ENCODE data around the gene BIRC2. TPM values are rescaled to one million over a fixed set of nuclear protein-coding genes. Genes with fewer than 3 reads are reported as not detected.

Gene BIRC2
- polyA plus RNA-seq, 1 donor (not counting 4 experiments of a cell fraction or from before 2014, with no cell fraction given) = 53.8 TPM

- H3K79me2 ChIP-seq (ENCODE audit: control insufficient read depth, insufficient read depth, low read length) = peaks cover 45% of the 10 kb centered on the region
- dilution Hi-C loops (cut with MboI; ENCODE audit: extremely low pct_ligation_motif_present, low sequenced_read_pairs) = no loop called here
- H4K20me1 ChIP-seq (ENCODE audit: control insufficient read depth, extremely low read depth, insufficient read depth, low read length) = peaks cover 3% of the 10 kb centered on the region
- no peak overlapping the region for H2AFZ ChIP-seq (ENCODE audit: control insufficient read depth, low read length)
- FAIRE-seq (no peak), DNase-seq (ENCODE audit: low read depth, low spot score) (no peak)
- no peak overlapping the region for H3K4me3 ChIP-seq (ENCODE audit: control insufficient read depth in 2 of 3, extremely low read depth in 1 of 3, insufficient read depth in 2 of 3, low read depth in 1 of 3, low read length in 3 of 3)
- TF ChIP-seq, protein P1, sequence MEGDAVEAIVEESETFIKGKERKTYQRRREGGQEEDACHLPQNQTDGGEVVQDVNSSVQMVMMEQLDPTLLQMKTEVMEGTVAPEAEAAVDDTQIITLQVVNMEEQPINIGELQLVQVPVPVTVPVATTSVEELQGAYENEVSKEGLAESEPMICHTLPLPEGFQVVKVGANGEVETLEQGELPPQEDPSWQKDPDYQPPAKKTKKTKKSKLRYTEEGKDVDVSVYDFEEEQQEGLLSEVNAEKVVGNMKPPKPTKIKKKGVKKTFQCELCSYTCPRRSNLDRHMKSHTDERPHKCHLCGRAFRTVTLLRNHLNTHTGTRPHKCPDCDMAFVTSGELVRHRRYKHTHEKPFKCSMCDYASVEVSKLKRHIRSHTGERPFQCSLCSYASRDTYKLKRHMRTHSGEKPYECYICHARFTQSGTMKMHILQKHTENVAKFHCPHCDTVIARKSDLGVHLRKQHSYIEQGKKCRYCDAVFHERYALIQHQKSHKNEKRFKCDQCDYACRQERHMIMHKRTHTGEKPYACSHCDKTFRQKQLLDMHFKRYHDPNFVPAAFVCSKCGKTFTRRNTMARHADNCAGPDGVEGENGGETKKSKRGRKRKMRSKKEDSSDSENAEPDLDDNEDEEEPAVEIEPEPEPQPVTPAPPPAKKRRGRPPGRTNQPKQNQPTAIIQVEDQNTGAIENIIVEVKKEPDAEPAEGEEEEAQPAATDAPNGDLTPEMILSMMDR (optimal IDR thresholded peaks at IDR 0.05 in 1 of 3, IDR thresholded peaks at IDR 0.05 in 1 of 3, conservative IDR thresholded peaks at IDR 0.05 in 1 of 3; ENCODE audit: extremely low read depth in 1 of 3, insufficient read depth in 2 of 3, low read length in 3 of 3) = no peak
- TF ChIP-seq EZH2 (IDR thresholded peaks at IDR 0.05; ENCODE audit: low read length) = no peak
- no peaks in the 10 kb centered on the region for H3K27me3 ChIP-seq (ENCODE audit: control insufficient read depth, extremely low read depth, insufficient read depth, low read length)
- H3K36me3 ChIP-seq (ENCODE audit: control insufficient read depth in 2 of 2, extremely low read depth in 1 of 2, insufficient read depth in 2 of 2, low read length in 2 of 2) = peaks cover 2 to 3% of the 10 kb centered on the region in 2 experiments
- H3K9me3 ChIP-seq (ENCODE audit: control insufficient read depth, low read depth, low read length) = no peaks in the 10 kb centered on the region
- no peaks in the 10 kb centered on the region for H3K4me1 ChIP-seq (ENCODE audit: control insufficient read depth, extremely low read depth, insufficient read depth, low read length)
- H3K9me1 ChIP-seq (ENCODE audit: control insufficient read depth, extremely low read depth, insufficient read depth, low read length) = no peaks in the 10 kb centered on the region
- H3K9ac ChIP-seq (ENCODE audit: control insufficient read depth, extremely low read depth, insufficient read depth, low read length) = no peak overlapping the region
- no peak overlapping the region for H3K27ac ChIP-seq (ENCODE audit: control insufficient read depth, insufficient read depth, low read length)
- H3K4me2 ChIP-seq (ENCODE audit: control insufficient read depth, extremely low read depth, insufficient read depth, low read depth, low read length) = no peak overlapping the region
Observed at GRCh38 chr11:102407901-102408300, 60.9 kb downstream of the BIRC2 start.

DNA sequence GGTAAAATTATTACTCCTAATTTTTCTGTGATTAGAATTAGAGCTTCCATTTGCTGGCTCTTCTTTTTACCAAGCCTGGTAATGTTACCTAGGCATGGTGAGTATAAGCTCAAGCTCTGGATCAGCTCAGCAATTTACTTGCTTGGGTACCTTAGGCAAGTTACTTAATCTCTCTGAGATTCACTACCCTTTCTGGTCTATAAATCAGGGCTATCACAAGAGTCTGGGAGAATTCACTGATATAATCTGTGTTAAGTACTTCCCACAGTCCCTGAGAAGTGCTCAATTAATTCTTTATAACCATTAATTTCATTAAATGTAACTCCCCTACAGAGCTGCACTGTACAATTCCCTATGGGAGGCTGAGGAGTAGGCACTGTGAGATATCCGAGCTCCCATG is 61.3 kb downstream of the BIRC2 start:
- no peak overlapping the region for H3K4me2 ChIP-seq (ENCODE audit: control insufficient read depth, extremely low read depth, insufficient read depth, low read depth, low read length)
- DNase-seq (ENCODE audit: low read depth, low spot score) (no peak), FAIRE-seq (no peak)
- peaks cover 50% of the 10 kb centered on the region for H3K79me2 ChIP-seq (ENCODE audit: control insufficient read depth, insufficient read depth, low read length)
- H3K9ac ChIP-seq (ENCODE audit: control insufficient read depth, extremely low read depth, insufficient read depth, low read length) = no peak overlapping the region
- H3K9me3 ChIP-seq (ENCODE audit: control insufficient read depth, low read depth, low read length) = no peaks in the 10 kb centered on the region
- no peak overlapping the region for H3K27ac ChIP-seq (ENCODE audit: control insufficient read depth, insufficient read depth, low read length)
- peaks cover 3% of the 10 kb centered on the region for H4K20me1 ChIP-seq (ENCODE audit: control insufficient read depth, extremely low read depth, insufficient read depth, low read length)
- dilution Hi-C loops (cut with MboI; ENCODE audit: extremely low pct_ligation_motif_present, low sequenced_read_pairs) = no loop called here
- H2AFZ ChIP-seq (ENCODE audit: control insufficient read depth, low read length) = no peak overlapping the region
- H3K4me1 ChIP-seq (ENCODE audit: control insufficient read depth, extremely low read depth, insufficient read depth, low read length) = no peaks in the 10 kb centered on the region
- no peaks in the 10 kb centered on the region for H3K27me3 ChIP-seq (ENCODE audit: control insufficient read depth, extremely low read depth, insufficient read depth, low read length)
- H3K9me1 ChIP-seq (ENCODE audit: control insufficient read depth, extremely low read depth, insufficient read depth, low read length) = no peaks in the 10 kb centered on the region
- TF ChIP-seq EZH2 (IDR thresholded peaks at IDR 0.05; ENCODE audit: low read length) = no peak
- TF ChIP-seq, protein P1 (optimal IDR thresholded peaks at IDR 0.05 in 1 of 3, IDR thresholded peaks at IDR 0.05 in 1 of 3, conservative IDR thresholded peaks at IDR 0.05 in 1 of 3; ENCODE audit: extremely low read depth in 1 of 3, insufficient read depth in 2 of 3, low read length in 3 of 3) = no peak
- H3K4me3 ChIP-seq (ENCODE audit: control insufficient read depth in 2 of 3, extremely low read depth in 1 of 3, insufficient read depth in 2 of 3, low read depth in 1 of 3, low read length in 3 of 3) = no peak overlapping the region
- H3K36me3 ChIP-seq (ENCODE audit: control insufficient read depth in 2 of 2, extremely low read depth in 1 of 2, insufficient read depth in 2 of 2, low read length in 2 of 2) = peaks cover 2 to 3% of the 10 kb centered on the region in 2 experiments
